Measurements from ENCODE around the gene MYOM1. TPM values are rescaled to one million over a fixed set of nuclear protein-coding genes. Genes with fewer than 3 reads are reported as not detected.
"Not testable (repeated sequence)": the region's sequence is repeated elsewhere in the genome, so short reads cannot be mapped to it uniquely, and the experiment has no call there.

Gene MYOM1
- total RNA-seq, 1 donor from 2014 or later: 0.07 TPM

DNA sequence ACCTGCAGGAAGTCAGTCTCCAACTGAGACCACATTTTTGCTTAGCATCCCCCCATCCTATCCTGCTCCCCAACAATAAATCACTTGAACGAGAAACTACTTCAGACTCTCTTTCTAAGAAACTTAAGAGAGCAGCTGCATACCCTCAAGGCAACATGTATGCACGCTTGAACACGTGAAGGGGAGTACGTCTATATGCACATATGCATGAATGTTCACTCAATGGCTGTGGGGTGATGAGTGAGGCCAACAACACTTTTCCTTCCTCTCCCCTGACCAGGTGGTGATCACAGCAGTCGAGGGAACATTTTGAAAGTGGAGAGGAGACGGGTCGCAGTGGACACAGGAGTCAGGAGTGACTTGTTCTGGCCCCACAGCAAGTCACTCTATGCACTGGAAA is 127.0 kb downstream of the MYOM1 start:
- DNase-seq (ENCODE audit: low read depth, low spot score): no peak

DNA sequence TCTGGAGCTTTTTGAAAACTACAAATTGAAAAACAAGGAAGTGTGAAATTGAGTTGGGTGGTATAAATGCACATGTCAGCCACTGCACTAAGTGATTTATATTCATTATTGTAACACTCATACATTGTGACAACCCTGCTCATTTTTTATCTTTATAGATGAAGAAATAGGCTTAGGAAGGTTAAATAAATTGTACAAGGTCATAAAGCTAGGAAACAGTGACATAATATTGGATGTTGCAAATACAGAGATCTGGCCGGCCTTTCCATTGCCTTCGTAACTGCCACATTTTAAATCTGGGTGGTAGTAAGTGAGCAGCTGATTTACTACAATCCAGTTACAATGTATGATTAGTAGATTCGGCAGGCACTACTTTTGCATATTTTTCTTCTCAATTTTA is 130.2 kb downstream of the MYOM1 start:
- no peak for DNase-seq (ENCODE audit: low read depth, low spot score)

- DNase-seq (ENCODE audit: low read depth, low spot score): no peak
These were observed 131.3 kb downstream of the MYOM1 start for GRCh38 chr18:3088449-3088848.

GRCh38 chr18:3086871-3087270 is 132.9 kb downstream of the MYOM1 start:
- DNase-seq (ENCODE audit: low read depth, low spot score): no peak

- DNase-seq (ENCODE audit: low read depth, low spot score): no peak
These were observed 134.2 kb downstream of the MYOM1 start for GRCh38 chr18:3085612-3086011.

- no peak for DNase-seq (ENCODE audit: low read depth, low spot score)
These were observed 135.6 kb downstream of the MYOM1 start for GRCh38 chr18:3084206-3084605.

- no peak for DNase-seq (ENCODE audit: low read depth, low spot score)
These were observed 136.0 kb downstream of the MYOM1 start for GRCh38 chr18:3083766-3084165.

DNA sequence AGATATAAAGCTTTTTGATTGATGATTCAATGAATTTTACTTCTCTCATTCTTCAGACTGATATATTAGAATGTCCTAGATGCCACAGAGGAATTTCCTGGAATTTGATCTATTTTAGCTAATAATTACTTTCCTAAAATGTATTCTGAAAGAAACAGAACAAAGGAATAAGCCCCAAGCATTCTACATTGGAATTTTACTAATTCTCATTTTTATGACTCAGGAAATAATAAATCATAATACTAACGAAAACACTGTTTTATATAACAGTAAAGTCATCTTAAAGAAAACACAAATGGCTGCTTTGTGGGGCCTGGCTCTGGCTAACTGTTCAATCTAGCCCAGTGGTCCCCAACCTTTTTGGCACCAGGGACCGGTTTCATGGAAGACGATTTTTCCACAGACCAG is 138.2 kb downstream of the MYOM1 start:
- DNase-seq (ENCODE audit: low read depth, low spot score): no peak

DNA sequence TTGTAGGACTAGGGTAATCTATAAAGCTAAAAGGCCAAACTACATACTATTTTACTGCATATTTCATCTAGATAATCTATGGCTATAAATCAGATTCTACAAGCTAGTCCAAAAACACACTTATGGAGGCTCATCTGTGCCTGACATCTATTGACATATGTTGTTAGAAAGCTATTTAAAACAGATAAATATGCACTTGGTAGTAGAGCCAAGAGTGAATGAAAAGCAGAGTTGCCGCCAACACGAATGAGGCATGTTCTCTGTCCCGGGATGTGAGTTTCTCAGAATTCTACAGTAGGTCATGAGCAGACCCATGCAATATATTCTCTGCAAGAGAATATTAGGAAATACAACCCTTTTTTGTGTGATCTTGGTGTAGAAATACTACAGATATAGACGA is 140.1 kb downstream of the MYOM1 start:
- DNase-seq (ENCODE audit: low read depth, low spot score): no peak

DNA sequence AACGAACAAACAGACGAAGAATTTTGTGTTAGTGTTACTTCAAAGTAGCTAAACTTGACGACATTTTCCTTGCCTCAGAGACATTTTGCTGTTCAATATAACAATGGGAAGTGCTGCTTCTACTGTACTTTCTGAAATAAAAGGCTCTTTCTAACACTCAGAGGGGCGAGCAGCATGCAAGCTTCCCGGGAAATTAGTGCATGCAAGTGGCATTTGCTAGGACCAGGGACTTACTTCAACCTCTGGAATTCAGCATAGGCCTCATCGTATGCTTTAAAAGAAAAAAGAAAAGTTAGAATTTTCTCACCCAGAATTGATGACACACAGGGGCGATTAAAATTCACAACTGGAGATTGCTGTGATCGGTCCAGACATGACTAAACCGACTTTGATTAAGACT is 144.3 kb downstream of the MYOM1 start:
- DNase-seq (ENCODE audit: low read depth, low spot score): no peak

DNA sequence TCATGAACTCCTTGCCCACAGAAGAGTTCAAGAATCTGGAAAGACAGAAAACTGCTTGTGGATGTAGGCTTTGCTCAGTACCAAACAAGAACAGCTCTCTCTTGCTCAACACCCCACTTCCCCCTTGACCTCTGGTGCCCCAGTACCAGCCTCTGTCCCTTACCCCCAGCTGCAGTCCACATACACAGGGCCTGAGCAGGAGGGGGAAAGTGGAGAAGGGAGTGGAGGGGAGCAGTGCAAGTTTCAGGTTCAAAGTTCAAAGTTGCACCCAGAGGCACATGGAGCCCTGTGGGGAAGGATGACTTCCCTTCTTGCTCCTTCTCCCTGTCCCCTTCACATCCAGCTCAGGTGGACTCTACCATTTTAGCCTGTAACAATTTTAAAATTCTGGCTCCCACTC is 145.7 kb downstream of the MYOM1 start:
- DNase-seq (ENCODE audit: low read depth, low spot score): no peak

GRCh38 chr18:3073353-3073752 is 146.4 kb downstream of the MYOM1 start:
- not testable (repeated sequence) for DNase-seq (ENCODE audit: low read depth, low spot score)

GRCh38 chr18:3071676-3072075 is 148.1 kb downstream of the MYOM1 start:
- DNase-seq (ENCODE audit: low read depth, low spot score): no peak

DNA sequence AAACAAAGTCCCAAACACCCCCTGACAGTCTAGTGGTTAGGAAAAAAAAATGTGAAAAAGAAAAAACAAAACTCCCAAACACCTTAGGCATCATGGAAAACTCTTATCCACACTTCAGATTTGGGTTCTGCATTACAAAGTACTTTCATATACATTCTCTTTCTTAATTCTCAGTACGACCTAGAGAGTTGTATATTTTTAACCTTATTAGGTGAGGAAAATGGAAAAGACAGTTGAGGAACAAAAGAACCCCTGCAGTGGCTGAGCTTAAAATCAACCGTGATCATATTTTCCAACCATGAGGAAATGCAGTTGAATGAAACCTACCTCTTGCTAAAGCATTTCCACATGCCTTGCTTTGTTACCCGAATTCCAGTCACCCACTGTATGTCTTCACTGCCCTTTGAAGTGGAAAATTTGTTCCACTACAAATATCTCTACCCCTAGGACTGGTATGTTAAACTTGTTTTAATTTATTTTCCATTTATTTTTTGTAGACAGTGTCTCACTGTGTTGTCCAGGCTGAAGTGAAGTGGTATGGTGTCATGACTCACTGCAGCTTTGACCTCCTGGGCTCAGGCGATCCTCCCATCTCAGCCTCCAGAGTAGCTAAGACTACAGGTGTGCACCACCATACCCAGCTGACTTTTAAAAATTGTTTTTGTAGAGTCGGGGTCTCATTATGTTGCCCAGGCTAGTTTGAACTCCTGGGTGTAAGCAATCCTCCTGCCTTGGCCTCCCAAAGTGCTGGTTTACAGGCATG is 149.9 kb downstream of the MYOM1 start:
- no peak for DNase-seq (ENCODE audit: low read depth, low spot score)

DNA sequence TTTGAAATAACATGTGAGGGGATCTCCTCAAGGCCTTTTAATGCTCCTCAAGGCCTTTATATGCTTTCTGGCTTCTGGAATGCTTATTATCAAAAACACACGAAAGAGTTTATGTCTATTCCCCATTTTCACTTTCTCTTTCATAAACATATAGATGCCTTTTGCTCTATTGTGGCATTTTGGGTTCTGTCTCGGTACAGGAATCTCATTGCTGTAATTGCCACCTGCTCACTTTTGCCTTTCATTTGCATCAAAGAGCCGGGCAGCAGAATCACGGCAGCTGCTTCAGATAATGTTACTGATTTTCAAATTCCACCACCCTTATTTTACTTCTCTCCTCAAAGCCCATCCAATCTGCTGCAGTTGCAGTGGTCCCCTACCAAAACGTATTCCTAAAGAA is 152.0 kb downstream of the MYOM1 start:
- DNase-seq (ENCODE audit: low read depth, low spot score): no peak

DNA sequence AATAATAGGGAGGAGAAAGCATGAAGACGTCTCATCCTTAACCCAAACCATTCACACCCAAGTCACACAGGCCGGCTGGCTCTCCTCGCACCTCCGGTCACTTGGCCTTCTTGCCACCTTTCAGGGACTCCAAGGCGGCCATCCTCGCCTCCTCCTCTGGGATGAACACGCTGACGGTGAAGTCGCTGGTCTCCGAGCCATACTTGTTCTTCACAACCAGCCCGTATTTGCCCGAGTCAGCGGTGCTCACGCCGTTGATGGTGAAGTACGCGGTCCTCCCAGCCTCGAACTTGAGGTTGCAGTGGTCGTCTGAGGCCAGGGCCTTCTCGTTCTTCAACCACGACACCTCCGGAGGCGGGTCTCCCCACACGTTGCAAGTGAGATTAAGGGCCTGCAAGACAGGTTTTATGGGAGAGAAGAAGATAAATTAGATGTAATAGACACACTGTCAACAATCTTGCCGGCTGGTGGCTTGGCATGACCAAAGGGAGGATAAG is 152.6 kb downstream of the MYOM1 start:
- no peak for DNase-seq (ENCODE audit: low read depth, low spot score)

DNA sequence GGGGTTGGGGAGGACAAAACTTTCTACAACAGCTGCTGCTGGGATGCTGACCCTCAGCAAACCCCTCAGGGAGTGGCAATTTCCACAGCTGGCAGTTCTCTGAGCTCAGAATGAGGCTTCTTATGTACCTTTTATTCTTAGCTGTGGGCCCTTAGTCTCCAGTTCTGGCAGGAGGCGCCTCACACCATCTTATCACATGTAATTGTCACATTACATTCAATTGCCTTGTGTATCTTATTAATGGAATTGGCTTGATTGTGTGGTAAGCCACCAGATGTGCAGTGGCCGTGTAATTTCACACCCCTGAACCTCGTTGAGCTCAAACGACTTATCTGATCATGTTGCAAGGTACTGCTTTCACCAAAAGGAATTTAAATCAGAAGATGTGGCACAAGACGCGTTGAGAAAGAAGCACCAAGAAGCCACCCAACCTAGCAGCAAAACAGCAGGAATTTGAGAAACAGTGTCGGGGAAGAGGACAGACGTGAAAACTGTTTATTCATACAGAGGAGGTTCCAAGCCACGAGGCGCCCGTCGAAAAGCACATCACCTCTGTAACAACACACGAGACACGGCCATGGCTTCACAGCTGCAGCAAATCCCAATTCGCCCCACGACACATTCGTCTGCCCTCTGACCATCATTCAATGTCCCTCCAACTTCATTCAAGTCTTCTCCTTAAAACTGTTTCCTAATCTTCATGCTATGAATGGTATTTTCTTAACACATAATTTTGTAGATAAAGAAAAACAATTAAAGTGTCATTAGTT is 153.2 kb downstream of the MYOM1 start:
- no peak for DNase-seq (ENCODE audit: low read depth, low spot score)

DNA sequence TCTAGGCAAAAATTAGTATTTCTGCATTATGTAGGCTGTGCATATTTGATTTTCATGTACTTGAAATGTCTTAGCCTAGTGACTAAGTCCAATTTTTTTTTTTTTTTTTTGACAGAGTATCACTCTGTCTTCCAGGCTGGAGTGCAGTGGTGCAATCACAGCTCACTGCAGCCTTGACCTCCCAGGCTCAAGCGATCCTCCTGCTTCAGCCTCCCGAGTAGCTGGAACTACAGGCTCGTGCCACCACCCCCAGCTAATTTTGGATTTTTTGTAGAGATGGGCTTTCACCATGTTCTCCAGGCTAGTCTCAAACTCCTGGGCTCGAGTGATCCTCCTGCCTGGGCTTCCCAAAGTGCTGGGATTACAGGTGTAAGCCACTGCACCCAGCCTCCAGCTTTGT is 156.0 kb downstream of the MYOM1 start:
- not testable (repeated sequence) for DNase-seq (ENCODE audit: low read depth, low spot score)

DNA sequence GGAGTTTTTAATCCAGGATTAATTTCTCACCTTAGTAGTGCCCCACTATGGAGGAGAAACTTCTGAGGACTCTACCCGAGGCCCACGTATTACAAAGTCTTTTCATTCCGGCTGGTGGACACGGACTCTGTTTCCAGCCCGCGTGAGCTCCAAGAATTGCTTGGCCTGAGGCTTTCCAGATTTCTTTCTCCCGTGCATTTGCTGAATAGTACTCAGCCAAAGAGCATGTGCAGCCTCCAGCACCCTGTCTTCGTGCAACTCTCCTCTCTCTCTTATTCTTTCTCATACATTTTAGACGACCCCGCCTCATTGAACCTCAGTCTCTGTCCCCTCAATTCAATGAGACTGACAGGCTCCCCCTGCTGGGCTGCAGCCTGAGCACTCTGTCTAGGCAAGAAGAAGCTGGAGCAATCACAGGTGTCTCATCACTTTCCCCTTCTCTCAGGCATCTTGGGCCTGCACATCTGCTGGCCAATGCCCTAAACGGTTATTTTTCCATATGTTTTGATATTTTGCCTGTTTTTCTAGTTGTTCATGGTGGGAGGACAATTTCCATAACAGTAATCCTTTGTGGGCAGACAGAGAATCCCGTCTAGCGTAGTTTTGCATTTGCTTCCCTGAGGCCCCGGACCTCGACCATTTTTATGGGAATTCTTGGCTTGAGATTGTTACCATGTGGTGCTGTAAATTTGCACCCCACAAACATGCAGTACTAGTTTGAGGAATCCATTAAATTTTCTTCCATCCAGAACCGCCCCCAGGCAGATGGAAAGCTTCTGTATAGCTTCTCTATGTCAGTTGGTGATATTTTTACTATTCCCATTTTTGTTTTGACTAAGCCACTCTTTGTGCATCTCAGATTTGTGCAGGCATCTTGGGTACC is 156.7 kb downstream of the MYOM1 start:
- DNase-seq (ENCODE audit: low read depth, low spot score): no peak

- DNase-seq (ENCODE audit: low read depth, low spot score): no peak
These were observed 158.0 kb downstream of the MYOM1 start for GRCh38 chr18:3061581-3062312.

All from pulmonary artery endothelial cell (primary cell).